ENCODE results near the gene TM4SF18.
"Not testable (repeated sequence)": the region's sequence is repeated elsewhere in the genome, so short reads cannot be mapped to it uniquely, and the experiment has no call there.

The TM4SF18 gene, protein sequence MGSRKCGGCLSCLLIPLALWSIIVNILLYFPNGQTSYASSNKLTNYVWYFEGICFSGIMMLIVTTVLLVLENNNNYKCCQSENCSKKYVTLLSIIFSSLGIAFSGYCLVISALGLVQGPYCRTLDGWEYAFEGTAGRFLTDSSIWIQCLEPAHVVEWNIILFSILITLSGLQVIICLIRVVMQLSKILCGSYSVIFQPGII

DNA sequence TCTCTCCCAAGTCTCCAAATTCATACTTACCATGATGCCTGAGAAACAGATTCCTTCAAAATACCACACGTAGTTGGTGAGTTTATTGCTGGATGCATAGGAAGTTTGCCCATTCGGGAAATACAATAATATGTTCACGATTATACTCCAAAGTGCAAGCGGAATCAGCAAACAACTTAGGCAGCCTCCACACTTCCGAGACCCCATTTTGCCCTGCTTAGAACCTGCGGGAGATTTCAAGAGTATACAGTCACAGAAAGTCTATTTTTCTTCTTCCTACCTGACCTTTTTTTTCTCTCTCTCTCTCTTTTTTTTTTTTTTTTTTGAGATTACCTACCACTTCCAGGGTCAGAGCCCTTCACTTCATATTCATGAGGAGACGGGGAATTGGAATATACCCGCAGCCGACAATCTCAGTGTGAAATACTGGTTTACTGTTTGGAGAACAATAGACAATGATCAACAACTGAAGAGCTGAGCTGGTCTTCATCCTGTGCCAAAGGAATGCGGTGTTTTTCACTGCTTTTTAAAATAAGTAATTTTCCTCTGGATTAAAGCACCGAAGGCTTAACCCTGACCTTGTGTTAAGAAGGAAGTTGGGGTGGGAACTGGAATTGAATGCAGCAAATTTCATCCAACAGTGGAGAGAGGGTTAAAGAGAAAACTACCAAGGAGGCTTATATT is at the start of gene TM4SF18:
TSS of gene TM4SF18 (minus strand) at position 461 of the 684 bp plus-strand sequence. CDS start at position 207, 254 bp downstream.
- no peak within 1 kb of the TSS for H3K4me3 Mint-ChIP-seq
- DNase-seq: no peak
- H3K4me1 Mint-ChIP-seq (ENCODE audit: low read depth): no peaks in the 10 kb centered on the region
- peaks cover 12% of the 10 kb centered on the region for H3K27me3 Mint-ChIP-seq
- H3K27ac Mint-ChIP-seq: no peak within 1 kb of the TSS
- H3K9me3 Mint-ChIP-seq: no peaks in the 10 kb centered on the region
- H3K36me3 Mint-ChIP-seq (ENCODE audit: low read depth): no peaks in the 10 kb centered on the region

DNA sequence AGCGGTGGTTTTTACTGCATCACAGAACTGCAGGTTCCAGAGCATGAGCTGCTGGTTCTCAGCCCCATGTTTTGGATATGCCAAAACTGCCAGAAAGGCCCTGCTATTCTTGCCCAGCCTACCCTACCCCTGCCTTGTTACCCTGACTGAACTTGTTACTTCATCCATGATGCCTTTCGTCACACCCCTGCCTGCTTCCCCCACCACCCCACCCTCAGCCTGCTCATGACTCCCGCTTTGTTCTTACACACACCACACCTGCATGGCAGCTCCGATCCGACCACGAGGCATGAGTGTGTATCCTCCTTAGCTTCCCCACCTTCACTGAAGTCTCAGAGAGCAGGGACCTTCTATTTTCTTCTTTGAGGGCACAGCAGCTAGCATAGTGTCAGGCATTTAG is 49.1 kb upstream of the TM4SF18 start:
- no peak for DNase-seq
- H3K27ac Mint-ChIP-seq: no peak overlapping the region
- H3K9me3 Mint-ChIP-seq: no peaks in the 10 kb centered on the region

DNA sequence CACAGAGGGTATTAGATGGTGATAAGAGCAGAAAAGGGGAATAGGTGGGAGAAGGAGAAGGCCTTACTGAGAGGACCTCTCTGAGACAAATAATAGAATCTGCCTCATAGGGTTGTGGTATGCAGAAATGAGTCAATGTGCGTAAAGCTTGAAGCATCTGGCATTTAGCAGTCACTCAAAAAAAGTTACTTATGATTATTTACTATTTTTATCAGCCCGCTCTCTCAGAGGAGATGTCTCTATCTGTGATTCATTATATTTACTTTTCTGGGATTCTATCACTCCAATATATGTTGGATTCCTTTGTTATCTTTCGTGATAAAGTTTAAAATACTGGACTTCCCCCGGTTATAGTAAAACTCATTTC is 48.6 kb upstream of the TM4SF18 start:
- Mint-ChIP-seq H3K4me1 (ENCODE audit: low read depth) (peaks cover 7% of the 10 kb centered on the region), H3K27me3 (peaks cover 20% of the 10 kb centered on the region), H3K36me3 (ENCODE audit: low read depth) (no peaks in the 10 kb centered on the region), H3K9me3 (no peaks in the 10 kb centered on the region), H3K27ac (no peak overlapping the region), H3K4me3 (no peak overlapping the region)
- no peak for DNase-seq

More for the DNA sequence above, 49.1 kb upstream of the TM4SF18 start:
- Mint-ChIP-seq H3K4me1 (ENCODE audit: low read depth) (peaks cover 5% of the 10 kb centered on the region), H3K27me3 (peaks cover 16% of the 10 kb centered on the region), H3K36me3 (ENCODE audit: low read depth) (no peaks in the 10 kb centered on the region), H3K4me3 (no peak overlapping the region)

DNA sequence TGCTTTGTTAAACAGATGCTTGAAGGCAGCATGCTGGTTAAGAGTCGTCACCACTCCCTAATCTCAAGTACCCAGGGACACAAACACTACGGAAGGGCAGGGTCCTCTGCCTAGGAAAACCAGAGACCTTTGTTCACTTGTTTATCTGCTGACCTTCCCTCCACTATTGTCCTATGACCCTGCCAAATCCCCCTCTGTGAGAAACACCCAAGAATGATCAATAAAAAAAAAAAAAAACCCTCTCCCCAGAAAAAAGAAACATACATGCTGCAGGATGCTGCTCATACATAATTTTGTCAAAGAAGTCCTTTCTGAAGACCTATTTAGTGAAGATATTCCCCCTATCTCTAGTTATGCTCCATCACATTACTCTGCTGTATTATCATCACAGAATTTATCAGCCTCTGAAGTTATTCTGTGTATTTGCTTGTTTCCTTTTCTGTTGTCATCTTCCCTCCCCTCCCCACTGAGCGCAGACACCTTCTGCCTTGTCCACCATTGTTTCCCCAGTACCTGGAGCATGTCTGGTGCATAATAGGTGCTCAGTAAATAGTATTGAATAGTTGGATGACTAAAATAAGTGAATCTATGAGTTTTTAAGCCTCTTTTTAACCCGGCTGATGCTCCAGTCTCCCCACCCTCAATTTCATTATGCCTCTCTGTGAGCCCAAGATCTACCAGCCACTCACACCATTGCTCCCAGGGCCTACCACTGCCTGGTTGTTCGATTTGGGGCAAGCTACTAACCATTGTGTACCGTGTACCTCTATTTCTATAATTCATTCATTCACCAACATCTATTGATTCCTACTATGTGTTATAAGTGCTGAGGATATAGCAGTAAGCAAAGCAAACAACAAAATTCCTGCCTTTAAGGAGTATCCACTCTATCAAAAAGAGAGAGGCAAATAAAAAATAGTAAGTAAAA is 48.0 kb upstream of the TM4SF18 start:
- Mint-ChIP-seq H3K27ac (no peak overlapping the region), H3K4me1 (ENCODE audit: low read depth) (peaks cover 7% of the 10 kb centered on the region), H3K9me3 (no peaks in the 10 kb centered on the region), H3K27me3 (peaks cover 26% of the 10 kb centered on the region), H3K36me3 (ENCODE audit: low read depth) (no peaks in the 10 kb centered on the region), H3K4me3 (no peak overlapping the region)
- no peak for DNase-seq

DNA sequence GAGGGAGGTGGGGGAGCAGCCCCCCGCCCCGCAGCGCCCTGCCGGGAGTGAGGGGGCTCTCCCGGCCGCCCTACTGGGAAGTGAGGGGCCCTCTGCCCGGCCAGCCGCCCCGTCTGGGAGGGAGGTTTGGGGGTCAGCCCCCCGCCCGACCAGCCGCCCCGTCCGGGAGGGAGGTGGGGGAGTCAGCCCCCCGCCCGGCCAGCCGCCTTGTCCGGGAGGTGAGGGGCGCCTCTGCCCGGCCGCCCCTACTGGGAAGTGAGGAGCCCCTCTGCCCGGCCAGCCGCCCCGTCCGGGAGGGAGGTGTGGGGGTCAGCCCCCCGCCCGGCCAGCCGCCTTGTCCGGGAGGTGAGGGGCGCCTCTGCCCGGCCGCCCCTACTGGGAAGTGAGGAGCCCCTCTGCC is 46.8 kb upstream of the TM4SF18 start:
- not testable (repeated sequence) for H3K36me3 Mint-ChIP-seq (ENCODE audit: low read depth); H3K4me1 Mint-ChIP-seq (ENCODE audit: low read depth); H3K4me3 Mint-ChIP-seq; H3K27ac Mint-ChIP-seq; DNase-seq; H3K9me3 Mint-ChIP-seq
- peaks cover 26% of the 10 kb centered on the region for H3K27me3 Mint-ChIP-seq

DNA sequence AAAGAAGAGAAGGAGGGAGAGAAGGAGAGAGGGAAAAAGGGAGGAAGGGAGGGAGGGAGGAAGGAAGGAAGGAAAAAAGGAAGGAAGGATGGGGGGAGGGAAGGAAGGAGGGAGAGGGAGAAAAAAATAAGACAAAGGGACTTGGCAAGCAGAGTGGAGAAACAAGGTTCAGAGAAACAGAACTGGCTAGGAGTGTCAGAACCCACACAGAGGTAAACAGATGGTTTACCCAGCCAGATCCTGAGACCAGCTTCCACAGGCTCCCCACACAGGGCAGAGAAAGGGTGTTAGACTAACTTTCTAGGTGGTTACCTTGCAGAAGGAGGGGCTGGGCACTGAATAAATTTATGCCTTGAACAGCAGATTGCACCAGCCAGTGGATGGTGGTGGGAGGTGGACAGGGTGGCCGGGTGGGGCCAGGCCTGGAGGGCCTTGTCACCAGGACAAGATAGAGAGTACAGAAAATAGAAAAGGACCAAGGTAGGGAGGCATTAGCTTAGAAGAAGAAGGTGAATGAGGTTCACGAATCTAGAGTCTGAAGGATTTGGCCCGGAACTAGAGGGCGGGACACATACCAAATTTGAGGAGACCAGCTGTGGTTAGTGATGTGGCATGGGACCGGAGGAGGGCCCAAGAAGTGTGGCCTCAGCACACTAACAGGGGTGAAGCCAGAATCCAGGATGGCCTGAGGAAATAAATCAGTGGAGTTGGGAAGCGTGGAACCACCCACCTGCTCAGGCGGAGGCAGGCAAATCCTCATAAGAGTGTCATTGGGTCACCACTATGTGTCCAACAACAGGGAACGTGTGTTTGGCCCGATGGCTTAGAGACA is 45.3 kb upstream of the TM4SF18 start:
- Mint-ChIP-seq H3K27me3 (peaks cover 29% of the 10 kb centered on the region), H3K36me3 (ENCODE audit: low read depth) (no peaks in the 10 kb centered on the region), H3K9me3 (no peaks in the 10 kb centered on the region), H3K27ac (no peak overlapping the region), H3K4me3 (no peak overlapping the region), H3K4me1 (ENCODE audit: low read depth) (peaks cover 5% of the 10 kb centered on the region)
- no peak for DNase-seq

DNA sequence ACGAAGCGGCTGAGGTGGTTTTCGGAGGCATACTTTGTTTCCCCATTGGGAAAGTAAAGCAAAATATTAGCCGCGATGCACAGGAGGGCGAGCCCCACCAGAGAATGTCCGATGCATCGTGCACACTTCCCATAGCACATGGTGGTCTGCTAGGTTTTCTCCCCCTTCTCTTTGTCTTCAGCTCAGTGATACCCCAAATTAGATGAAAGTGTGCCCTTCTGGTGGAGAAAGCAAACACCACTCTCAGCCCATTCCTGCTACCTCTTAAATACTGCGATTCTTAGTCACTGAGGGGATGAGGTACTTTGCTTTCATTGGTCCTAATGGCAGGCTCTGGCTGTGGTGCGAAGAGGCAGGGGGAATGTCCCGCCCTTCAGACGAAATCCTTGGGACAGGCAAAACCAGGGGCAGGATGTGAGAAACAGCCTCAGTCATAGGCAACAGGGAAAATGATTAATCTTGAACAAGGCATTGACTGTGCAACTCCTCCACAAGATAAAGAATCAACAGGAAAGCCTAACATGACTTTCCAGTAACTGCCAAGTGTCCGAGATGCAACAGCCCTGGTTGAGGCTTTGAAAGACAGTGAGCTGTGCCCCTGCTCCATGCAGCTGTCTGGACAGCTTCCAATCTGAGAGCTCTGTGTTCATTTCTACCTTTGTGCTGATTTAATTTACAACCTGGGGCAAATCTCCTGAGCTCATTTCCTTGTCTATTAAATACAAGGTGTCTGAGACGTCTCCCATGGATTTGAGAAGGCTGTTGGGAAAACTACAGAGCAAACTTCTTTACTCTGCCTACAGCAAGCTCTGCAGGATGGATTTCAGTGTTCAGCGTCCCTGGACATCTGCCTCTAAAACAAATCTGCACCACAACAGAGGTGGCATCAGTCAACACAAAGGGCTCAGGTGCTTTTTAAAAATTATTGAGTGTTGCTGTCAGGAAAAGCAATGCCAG is 44.2 kb upstream of the TM4SF18 start, which contains the start of gene TM4SF1:
TSS of gene TM4SF1 (minus strand) at position 242 of the 957 bp plus-strand sequence. CDS start at position 140, 102 bp downstream.
- no peaks in the 10 kb centered on the region for H3K36me3 Mint-ChIP-seq (ENCODE audit: low read depth)
- H3K27me3 Mint-ChIP-seq: peaks cover 31% of the 10 kb centered on the region
- H3K9me3 Mint-ChIP-seq: no peaks in the 10 kb centered on the region
- H3K4me1 Mint-ChIP-seq (ENCODE audit: low read depth): peaks cover 5% of the 10 kb centered on the region
- peak within 1 kb of the TSS; percentile 18 for H3K4me3 Mint-ChIP-seq
- no peak for DNase-seq
- H3K27ac Mint-ChIP-seq: no peak within 1 kb of the TSS

DNA sequence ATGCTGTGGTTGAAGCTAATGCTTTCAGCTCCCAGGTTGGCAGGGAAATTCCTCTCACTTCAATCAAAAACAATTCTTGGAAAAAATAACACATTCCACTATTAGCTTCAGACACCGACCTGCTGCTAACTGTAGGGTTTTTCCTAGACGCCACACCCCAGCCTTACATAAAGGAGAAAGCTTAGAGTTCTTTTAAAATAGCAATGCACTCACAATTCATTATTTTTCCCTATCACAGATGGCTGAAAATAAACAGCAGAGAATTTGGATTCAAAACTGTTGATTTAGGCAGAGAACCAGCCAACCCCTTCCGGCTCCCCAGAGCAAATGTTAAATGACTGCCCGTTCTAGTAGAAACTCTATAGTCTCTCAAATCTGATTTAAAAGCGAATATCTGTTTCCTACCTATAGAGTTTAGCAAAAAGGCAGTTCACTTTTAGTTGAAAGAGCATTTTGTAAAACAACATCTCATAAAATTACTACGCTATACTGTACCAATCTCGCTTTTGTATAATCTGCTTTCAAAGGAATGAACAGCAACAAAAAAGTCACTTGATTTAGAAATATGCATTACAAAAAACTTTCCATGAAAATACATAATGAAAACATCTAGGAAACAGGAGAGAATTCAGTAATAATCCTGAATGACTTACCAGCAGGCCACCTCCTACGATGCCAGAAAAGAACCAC is 43.4 kb upstream of the TM4SF18 start:
- Mint-ChIP-seq H3K4me3 (no peak overlapping the region), H3K36me3 (ENCODE audit: low read depth) (no peaks in the 10 kb centered on the region), H3K9me3 (no peaks in the 10 kb centered on the region), H3K27me3 (peaks cover 31% of the 10 kb centered on the region), H3K4me1 (ENCODE audit: low read depth) (peaks cover 5% of the 10 kb centered on the region), H3K27ac (no peak overlapping the region)
- DNase-seq: no peak

DNA sequence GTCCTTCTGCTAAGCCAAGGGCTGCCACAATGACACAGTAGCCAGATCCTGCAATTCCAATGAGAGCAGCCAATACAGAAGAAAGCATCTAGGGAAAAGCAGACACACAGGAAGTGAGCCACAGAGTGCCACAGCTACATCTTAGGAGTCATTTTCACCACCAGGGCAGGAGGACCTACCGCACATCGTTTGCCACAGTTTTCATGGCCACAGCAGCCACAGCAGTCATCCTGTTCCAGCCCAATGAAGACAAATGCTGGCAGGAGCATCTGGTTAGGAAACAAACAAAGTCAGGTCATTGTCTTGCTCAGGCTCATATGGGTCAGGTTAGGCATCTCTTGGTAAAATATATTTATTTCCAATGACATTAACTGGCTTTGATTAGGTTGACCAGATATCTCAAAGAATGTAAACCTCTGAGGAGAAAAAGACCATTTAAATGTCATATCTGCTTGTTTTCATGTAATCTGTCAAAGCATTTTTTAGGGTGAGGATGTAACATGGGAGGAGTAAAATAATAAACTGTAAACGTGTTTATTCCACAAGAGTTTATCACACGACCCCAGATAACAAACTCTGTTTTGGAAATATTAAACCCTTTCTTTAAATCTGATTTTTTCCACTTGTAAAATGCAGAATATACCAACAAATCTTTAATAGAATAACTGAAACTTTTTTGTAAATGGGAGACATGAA is 42.2 kb upstream of the TM4SF18 start:
- Mint-ChIP-seq H3K27me3 (peaks cover 29% of the 10 kb centered on the region), H3K4me3 (no peak overlapping the region), H3K27ac (no peak overlapping the region), H3K4me1 (ENCODE audit: low read depth) (peaks cover 5% of the 10 kb centered on the region), H3K36me3 (ENCODE audit: low read depth) (no peaks in the 10 kb centered on the region), H3K9me3 (no peaks in the 10 kb centered on the region)
- no peak for DNase-seq

DNA sequence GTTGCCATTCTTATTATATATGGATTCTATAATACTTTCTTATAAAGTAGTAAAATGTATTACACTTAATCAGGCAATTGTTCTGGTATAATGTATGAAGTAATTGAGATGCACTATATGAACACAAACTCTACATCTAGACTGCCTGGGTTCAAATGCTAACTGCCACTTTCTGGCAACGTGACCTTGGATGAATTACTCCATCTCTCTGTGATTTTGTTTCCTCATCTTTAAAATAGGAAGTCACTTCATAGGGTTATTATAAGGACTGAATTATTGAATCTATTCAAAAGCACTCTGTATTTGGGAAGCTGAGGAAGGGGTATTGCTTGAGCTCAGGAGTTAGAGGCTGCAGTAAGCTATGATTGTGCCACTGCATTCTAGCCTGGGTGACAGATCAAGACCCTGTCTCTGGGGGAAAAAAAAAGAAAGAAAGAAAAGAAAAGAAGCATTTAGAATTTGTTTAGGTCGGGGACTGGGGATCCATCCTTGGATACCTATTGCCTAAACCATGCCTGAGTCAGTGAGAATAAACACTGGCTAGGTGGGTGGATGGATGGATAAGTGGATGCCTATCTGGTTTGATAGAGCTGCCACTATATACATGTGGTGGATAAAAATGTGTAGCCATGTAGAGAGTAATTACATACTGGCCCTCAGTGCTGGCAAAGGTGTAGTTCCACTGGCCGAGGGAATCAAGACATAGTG is 41.5 kb upstream of the TM4SF18 start:
- Mint-ChIP-seq H3K9me3 (no peaks in the 10 kb centered on the region), H3K27ac (no peak overlapping the region), H3K4me3 (no peak overlapping the region)

DNA sequence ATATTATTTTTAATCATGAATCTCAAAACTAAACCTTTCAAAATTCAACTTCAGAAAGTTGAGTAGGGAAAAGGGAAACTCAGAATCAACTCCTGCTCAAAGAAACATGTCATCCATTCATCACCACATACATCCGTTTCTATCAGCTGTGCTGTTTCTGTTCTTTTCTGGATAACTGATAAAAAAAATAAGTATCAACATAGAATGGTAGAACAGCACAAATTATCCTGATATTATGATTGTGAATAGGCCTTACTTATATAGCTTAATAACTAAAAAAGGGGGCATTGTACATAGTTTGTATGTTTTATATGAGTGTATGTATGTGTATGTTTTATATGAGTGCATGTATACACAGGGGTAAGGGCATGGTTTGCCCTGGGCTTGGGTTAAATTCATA is 41.0 kb upstream of the TM4SF18 start:
- Mint-ChIP-seq H3K27me3 (peaks cover 33% of the 10 kb centered on the region), H3K9me3 (no peaks in the 10 kb centered on the region), H3K4me1 (ENCODE audit: low read depth) (peaks cover 5% of the 10 kb centered on the region), H3K4me3 (no peak overlapping the region), H3K36me3 (ENCODE audit: low read depth) (no peaks in the 10 kb centered on the region), H3K27ac (no peak overlapping the region)
- no peak for DNase-seq

More for the DNA sequence above, 41.5 kb upstream of the TM4SF18 start:
- H3K4me1 Mint-ChIP-seq (ENCODE audit: low read depth): peaks cover 5% of the 10 kb centered on the region
- no peak for DNase-seq
- no peaks in the 10 kb centered on the region for H3K36me3 Mint-ChIP-seq (ENCODE audit: low read depth)
- H3K27me3 Mint-ChIP-seq: peaks cover 33% of the 10 kb centered on the region
